Mesothelial cell of epicardium (in vitro differentiated cells): ENCODE measurements around the gene CYTH1. TPM values are rescaled to one million over a fixed set of nuclear protein-coding genes. Genes with fewer than 3 reads are reported as not detected.
A peak's percentile ranks its signal among the peaks of the same experiment; 100 is the strongest.

Experiments used
- DNase-seq, 2 experiments: peaks; one replicate each; pipeline ENCODE4 v3.0.0; 2021; ENCODE audit warnings: low spot score in 2 of 2; ENCODE audit not compliant: unreplicated experiment in 2 of 2
- H3K27ac Mint-ChIP-seq: 2 replicates; pipeline ENCODE4 v1.8.0; 2021; ENCODE audit warnings: mixed read lengths
- H3K27me3 Mint-ChIP-seq: 2 replicates; pipeline ENCODE4 v1.8.0; 2021; ENCODE audit warnings: low read depth, mixed read lengths
- H3K36me3 Mint-ChIP-seq: 2 replicates; pipeline ENCODE4 v1.8.0; 2021; ENCODE audit warnings: mixed read lengths
- H3K4me1 Mint-ChIP-seq: 2 replicates; pipeline ENCODE4 v1.8.0; 2021; ENCODE audit warnings: mixed read lengths
- H3K4me3 Mint-ChIP-seq: 2 replicates; pipeline ENCODE4 v1.8.0; 2021; ENCODE audit warnings: mild to moderate bottlenecking, moderate library complexity, mixed read lengths
- H3K9me3 Mint-ChIP-seq: 2 replicates; pipeline ENCODE4 v1.8.0; 2021; ENCODE audit warnings: mixed read lengths
- CTCF ChIP-seq: fragments of 200-600 bp; sonication (generic); IDR thresholded peaks from one replicate; pipeline ENCODE4 v1.5.0; 2021; ENCODE audit warnings: antibody characterized with exemption; ENCODE audit not compliant: unreplicated experiment
- total RNA-seq: library from RNA; stranded (reverse); gene quantifications from 3 replicates; pipeline ENCODE4 v1.2.1, GENCODE V29; 2021

CYTH1 gene
- total RNA-seq, 1 donor from 2014 or later: 42.8 TPM

- Mint-ChIP-seq H3K27me3 (no peaks in the 10 kb centered on the region), H3K27ac (peak overlapping the region; percentile 76), H3K4me3 (no peak overlapping the region), H3K4me1 (peaks cover 35% of the 10 kb centered on the region), H3K36me3 (peaks cover 12% of the 10 kb centered on the region), H3K9me3 (no peaks in the 10 kb centered on the region)
- DNase-seq: no peak
- TF ChIP-seq CTCF: no peak
Measured at GRCh38 chr17:78707016-78707415, 75.1 kb downstream of the CYTH1 start.

GRCh38 chr17:78706271-78706915 lies 75.7 kb downstream of the CYTH1 start:
- no peak for DNase-seq
- H3K27me3 Mint-ChIP-seq: no peaks in the 10 kb centered on the region
- H3K9me3 Mint-ChIP-seq: no peaks in the 10 kb centered on the region
- H3K4me1 Mint-ChIP-seq: peaks cover 35% of the 10 kb centered on the region
- peak overlapping the region; percentile 76 for H3K27ac Mint-ChIP-seq
- H3K4me3 Mint-ChIP-seq: no peak overlapping the region
- no peak for TF ChIP-seq CTCF
- peaks cover 15% of the 10 kb centered on the region for H3K36me3 Mint-ChIP-seq

- Mint-ChIP-seq H3K27me3 (no peaks in the 10 kb centered on the region), H3K9me3 (no peaks in the 10 kb centered on the region), H3K4me3 (no peak overlapping the region), H3K36me3 (peaks cover 16% of the 10 kb centered on the region), H3K4me1 (peaks cover 32% of the 10 kb centered on the region), H3K27ac (no peak overlapping the region)
- no peak for DNase-seq
- TF ChIP-seq CTCF: no peak
Measured at GRCh38 chr17:78705071-78705470, 77.0 kb downstream of the CYTH1 start.

GRCh38 chr17:78704594-78704993 lies 77.5 kb downstream of the CYTH1 start:
- Mint-ChIP-seq H3K27ac (no peak overlapping the region), H3K27me3 (no peaks in the 10 kb centered on the region), H3K4me3 (no peak overlapping the region), H3K9me3 (no peaks in the 10 kb centered on the region), H3K4me1 (peaks cover 27% of the 10 kb centered on the region), H3K36me3 (peaks cover 16% of the 10 kb centered on the region)
- no peak for DNase-seq
- no peak for TF ChIP-seq CTCF

GRCh38 chr17:78697554-78698343 lies 84.3 kb downstream of the CYTH1 start:
- Mint-ChIP-seq H3K27me3 (no peaks in the 10 kb centered on the region), H3K27ac (no peak overlapping the region), H3K36me3 (peaks cover 26% of the 10 kb centered on the region)

More at GRCh38 chr17:78697554-78698343, 84.3 kb downstream of the CYTH1 start:
- TF ChIP-seq CTCF: no peak
- H3K4me1 Mint-ChIP-seq: no peaks in the 10 kb centered on the region
- no peak for DNase-seq
- no peaks in the 10 kb centered on the region for H3K9me3 Mint-ChIP-seq
- H3K4me3 Mint-ChIP-seq: no peak overlapping the region
